Uterus (tissue), 2 donors: ENCODE data around the gene BTAF1.

Experiments used
- POLR2A ChIP-seq, 2 donors: fragments of 450-650 bp; IDR thresholded peaks; one replicate each; pipeline ENCODE4 v1.6.1; 2016; ENCODE audit warnings: antibody characterized with exemption in 2 of 2, mild to moderate bottlenecking in 1 of 2, moderate library complexity in 1 of 2
- TF ChIP-seq, protein P1 (sequence below), 4 experiments: fragments of 200-600 bp in 2 of 4; fragments of 450-650 bp in 2 of 4; sonication (generic) in 2 of 4; IDR thresholded peaks; one replicate each; pipeline ENCODE4 v1.5.1; 2016 to 2019; ENCODE audit warnings: antibody characterized with exemption in 4 of 4, mild to moderate bottlenecking in 2 of 4, moderate library complexity in 1 of 4

- TF ChIP-seq POLR2A (IDR thresholded peaks at IDR 0.05) = no peak
- TF ChIP-seq, protein P1, sequence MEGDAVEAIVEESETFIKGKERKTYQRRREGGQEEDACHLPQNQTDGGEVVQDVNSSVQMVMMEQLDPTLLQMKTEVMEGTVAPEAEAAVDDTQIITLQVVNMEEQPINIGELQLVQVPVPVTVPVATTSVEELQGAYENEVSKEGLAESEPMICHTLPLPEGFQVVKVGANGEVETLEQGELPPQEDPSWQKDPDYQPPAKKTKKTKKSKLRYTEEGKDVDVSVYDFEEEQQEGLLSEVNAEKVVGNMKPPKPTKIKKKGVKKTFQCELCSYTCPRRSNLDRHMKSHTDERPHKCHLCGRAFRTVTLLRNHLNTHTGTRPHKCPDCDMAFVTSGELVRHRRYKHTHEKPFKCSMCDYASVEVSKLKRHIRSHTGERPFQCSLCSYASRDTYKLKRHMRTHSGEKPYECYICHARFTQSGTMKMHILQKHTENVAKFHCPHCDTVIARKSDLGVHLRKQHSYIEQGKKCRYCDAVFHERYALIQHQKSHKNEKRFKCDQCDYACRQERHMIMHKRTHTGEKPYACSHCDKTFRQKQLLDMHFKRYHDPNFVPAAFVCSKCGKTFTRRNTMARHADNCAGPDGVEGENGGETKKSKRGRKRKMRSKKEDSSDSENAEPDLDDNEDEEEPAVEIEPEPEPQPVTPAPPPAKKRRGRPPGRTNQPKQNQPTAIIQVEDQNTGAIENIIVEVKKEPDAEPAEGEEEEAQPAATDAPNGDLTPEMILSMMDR (IDR thresholded peaks at IDR 0.05) = no peak
Measured at GRCh38 chr10:91931526-91932190, 8.1 kb downstream of the BTAF1 start.
